Stimulated activated CD4-positive, alpha-beta T cell treated with anti-CD3 and anti-CD28 coated beads, Interleukin-4, amount 100 ng/mL, for 24 hours (primary cell): ENCODE measurements around the gene SHROOM2.
A peak's percentile ranks its signal among the peaks of the same experiment; 100 is the strongest.
"Not testable (repeated sequence)": the region's sequence is repeated elsewhere in the genome, so short reads cannot be mapped to it uniquely, and the experiment has no call there.

Experiments used
- DNase-seq: peaks from one replicate; pipeline ENCODE4 v3.0.0-alpha.2; 2020

Gene SHROOM2

DNA sequence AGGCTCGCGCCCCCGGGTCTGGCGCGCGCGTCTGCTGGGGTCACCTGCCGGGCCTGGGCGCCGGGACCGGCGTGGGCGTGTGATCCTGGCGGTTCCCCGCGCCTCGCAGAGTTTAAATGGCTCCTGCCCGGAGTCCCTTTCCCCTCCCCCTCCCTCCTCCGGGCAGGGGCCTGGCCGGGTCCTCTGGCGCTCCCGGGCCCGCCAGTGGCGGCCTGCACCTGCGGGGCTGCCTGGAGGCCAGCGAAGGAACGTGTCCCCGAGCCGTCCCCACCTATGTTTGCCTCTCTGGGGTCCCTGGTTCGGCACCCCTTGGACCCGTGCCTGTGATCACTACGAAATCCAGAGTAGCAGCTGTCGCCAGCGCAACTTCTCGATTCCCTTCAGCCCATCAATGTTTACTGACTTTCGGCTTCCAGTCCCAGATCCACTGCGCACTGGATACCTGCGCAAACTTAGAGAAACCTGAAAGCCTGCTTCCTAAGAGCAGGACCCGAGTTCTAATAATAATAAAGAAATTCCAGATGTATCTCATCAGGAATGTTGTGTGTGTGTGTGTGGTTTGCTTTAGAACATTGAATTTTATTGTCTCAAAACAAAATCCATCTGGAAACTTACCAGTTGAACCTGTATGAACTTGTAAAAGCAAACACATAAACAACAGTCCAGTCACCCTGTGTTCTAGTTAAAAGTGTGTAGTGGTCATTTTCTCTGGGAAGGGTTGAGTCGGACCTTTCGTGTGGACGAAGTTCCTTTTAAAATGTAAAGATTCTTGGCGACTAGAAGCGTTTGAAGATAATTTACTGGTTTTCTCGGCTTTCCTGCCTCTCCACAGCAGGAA, 788 bp downstream of the SHROOM2 start:
- no peak for DNase-seq

DNA sequence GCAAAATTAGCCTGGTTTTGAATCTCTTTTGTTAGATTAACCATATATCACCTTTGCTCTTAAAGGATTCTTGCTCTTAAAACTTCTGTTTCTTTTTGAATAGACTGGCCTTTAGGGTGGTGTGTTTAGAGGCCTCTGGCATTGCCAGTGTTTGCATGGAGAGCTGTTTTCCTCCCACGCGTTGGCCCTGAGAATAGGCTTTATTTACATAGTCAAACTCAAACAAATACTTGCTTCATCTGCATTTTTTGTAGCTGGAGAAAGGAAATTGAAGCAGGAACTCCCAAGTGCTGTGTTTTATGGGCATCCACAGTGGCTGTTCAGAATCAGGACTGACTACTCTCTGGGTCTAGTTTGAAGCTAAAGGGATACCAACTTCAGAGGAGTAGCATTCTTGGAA, 2.7 kb downstream of the SHROOM2 start:
- DNase-seq = no peak

DNA sequence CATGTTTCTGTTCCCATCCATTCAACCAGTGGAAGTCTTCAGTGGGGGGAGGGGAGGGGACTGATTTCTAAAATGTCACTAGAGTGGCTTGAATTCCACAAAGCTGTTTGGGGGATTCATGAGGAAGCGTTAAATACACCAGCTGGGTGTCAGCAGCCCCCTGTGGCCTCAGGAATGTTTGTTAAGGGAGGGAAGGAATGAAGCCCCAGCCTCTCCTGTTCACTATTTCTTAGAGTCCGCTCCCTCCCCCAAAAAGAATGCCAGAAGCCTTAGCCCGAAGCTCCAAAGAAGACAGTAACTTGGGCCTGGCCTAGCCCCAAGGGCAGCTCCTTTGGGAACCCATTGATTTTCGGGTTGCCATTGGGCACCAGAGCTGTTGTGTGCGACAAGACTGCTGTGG, 3.3 kb downstream of the SHROOM2 start:
- no peak for DNase-seq

DNA sequence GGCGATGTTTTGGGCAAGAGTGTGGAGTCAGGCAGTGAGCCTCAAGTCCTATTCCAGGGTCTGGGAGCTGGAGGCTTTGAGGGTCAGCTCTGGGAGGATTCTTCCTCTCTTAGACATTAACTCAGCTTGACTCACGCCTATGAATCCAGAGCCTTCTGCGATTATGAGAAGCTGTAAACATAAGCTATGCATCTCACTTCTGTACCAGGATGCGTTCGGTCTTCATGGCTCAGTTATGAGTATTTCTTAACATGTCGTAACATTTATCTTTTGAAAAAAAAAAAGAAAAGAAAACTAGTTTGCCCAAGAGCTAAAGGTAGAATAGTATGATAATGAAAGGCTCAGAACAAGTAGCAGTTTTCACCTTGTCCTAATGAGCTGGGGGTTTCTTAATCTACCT, 4.6 kb downstream of the SHROOM2 start:
- DNase-seq = no peak

DNA sequence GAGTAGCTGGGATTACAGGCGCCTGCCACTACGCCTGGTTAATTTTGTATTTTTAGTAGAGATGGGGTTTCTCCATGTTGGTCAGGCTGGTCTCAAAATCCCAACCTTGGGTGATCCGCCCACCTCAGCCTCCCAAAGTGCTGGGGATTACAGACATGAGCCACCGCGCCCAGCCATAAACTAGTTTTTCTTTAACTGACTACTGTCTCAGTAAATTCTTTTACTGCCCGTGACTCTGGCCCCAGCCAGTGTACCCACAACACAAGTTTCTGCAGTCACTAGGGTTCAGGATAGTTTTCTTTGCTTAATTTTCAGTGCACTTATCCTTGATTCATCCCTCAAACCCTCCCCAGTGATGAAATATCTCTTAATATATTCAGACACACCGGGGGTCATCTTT, 8.3 kb downstream of the SHROOM2 start:
- no peak for DNase-seq

DNA sequence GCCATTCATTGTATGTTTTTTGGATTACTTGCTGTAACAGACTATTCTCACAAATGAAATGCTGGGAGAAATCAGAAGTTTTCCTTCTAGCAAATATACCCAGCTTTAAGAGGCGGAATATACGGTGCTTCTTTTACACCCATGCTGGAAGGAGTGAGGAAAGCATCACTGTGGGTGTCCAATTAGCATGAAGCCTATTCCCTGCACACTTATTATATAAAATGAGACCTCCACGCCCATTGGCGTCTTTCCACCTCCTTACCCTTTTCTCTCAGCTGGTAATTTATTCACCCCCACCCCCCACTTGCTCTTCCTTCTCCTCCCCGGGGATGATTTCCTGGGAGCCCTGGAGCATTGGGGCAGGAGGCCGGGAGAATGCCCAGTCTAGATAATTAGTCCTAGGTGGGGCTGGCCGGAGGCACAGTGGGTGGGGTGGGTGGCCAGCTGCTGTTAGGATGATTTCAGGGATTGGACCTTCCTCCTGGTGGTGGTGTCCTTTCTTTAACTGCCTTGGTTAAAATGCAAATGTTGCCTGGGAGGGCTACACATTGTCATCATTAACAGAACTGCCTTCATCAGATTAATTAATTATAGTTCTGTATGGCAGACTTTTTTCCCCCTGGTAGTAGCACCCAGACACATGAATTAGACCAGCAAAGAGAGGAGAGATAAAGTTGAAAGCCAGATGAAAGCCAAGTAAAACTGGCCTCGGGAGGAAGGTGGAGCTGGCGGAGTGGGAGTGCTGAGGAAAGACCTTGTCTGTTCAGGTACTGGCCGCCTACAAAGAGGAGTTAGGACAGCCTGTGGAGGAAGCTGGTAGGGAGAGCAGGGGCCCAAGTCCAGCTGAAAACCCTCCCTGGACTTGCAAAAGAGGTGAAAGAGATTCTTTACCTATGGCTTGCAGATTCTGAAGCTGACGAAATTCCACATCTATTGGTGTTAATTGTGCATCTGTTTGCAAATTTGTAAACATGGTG, 11.4 kb downstream of the SHROOM2 start:
- no peak for DNase-seq

DNA sequence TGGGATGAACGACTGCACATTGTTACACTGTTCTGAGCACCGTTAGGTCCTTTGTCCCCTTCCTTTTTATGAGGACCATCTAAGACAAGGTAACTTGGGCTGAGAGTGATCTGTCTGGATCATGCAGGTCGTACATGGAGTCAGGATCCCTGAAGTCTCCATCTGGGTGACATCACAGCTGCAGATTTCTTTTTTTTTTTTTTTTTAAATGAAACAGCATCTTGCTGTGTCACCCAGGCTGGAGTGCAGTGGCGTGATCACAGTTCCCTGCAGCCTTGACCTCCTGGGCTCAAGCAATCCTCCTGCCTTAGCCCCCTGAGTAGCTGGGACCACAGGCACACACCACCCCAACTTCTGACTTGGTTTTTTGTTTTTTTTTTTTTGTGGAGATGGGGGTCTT, 16.5 kb downstream of the SHROOM2 start:
- DNase-seq = no peak

DNA sequence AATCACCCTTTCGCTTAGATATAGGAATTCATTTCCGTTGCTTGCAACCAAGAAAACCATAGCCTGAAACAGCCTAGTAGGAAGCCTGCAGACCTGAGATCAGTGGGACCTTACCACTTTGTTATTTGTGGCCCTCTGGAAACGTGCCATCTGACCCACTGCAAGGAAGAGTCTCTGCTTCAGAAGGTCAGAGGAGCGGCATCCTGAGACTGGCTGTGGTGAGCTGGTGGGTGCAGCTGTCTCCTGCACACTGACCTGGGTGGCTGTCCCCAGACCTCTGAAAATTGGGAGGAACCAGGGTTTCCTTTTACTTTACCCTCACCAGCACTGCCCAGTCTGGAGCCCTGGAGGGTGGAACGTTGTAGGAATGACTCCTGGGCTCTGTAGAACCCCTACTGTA, 18.2 kb downstream of the SHROOM2 start:
- DNase-seq = no peak

DNA sequence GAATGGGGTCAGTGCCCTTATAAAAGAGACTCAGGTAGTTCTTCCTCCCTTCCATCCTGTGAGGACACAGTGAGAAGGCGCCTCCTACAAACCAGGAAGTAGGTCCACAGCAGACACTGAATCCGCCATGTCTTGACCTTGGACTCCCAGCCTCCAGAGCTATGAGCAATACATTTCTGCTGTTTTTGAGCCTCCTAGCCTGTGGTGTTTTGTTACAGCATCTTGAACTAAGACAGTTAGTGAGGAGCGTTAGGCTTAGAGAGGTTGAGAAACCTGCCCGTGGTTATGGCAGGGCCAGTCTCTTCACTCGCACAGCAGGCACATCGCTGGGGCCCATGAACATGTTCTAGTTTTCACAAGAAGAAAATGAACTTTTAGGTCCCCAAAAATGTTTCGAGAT, 19.7 kb downstream of the SHROOM2 start:
- no peak for DNase-seq

DNA sequence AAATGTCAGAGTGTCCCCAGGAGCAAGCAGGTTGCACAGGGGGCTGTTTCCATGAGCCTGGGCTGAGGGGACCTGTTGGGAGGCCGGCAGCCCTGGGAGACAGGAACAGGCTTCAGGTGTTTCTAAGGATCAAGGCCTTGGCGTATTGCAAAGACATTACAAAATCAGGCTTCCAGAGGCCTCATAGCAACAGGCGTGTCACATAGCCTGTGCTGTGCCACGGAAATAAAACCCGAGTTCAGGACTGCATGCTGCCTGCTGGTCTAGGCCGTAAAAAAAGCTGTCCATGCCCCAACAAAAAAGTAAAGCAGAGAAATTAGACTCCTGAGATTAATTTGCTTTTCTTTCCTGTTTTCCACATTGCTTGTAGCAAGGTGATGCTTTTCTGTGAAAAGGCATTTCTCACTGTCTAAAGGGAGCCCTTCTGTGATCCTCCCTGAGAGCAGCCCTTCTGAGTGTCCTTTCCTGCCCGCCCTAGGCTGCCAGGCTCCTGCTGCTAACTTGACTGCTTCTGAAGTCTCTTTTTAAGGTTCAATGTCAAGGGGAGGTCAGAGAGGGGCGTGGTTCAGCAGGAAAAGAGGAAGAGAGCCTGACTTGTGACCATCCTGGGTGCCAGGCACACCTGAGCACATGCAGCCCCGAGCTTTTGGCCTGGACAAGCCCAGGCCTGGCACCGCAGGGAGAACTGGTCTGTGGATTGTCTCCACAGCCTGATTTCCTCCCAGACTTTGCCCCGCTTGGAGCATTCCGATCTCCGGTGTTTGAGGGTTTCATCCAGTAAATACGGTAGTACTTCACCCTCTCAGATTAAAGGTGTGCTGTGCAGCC, 21.3 kb downstream of the SHROOM2 start:
- DNase-seq = no peak

DNA sequence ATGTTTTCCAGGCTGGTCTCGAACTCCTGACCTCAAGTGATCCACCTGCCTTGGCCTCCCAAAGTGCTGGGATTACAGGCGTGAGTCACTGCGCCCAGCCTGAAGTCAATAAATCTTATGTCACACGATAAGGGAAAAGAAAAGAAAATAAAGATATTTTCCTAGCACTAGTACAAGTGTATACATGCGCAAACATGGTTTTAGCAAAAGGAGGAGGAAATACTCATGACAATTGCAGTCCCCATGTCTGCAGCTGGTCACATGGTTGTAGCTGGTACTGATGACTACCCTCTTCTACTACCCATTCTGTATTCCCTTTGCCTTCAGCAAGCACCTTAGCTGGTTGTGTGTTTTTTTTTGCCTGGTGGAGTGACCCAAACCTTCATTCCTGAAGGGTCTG, 23.6 kb downstream of the SHROOM2 start:
- not testable (repeated sequence) for DNase-seq

DNA sequence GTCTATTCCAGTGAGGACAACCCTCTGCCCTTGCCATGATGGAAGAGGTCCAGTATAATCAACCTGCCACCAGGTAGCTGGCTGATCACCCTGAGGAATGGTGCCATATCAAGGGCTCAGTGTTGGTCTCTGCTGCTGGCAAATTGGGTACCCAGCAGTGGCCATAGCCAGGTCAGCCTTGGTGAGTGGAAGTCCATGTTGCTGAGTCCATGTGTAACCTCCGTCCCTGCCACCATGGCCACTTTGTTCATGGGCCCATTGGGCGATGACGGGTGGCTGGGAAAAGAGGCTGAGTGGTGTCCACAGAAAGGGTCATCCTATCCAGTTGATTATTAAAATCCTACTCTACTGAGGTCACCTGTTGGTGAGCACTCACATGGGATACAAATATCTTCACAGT, 24.9 kb downstream of the SHROOM2 start:
- not testable (repeated sequence) for DNase-seq

DNA sequence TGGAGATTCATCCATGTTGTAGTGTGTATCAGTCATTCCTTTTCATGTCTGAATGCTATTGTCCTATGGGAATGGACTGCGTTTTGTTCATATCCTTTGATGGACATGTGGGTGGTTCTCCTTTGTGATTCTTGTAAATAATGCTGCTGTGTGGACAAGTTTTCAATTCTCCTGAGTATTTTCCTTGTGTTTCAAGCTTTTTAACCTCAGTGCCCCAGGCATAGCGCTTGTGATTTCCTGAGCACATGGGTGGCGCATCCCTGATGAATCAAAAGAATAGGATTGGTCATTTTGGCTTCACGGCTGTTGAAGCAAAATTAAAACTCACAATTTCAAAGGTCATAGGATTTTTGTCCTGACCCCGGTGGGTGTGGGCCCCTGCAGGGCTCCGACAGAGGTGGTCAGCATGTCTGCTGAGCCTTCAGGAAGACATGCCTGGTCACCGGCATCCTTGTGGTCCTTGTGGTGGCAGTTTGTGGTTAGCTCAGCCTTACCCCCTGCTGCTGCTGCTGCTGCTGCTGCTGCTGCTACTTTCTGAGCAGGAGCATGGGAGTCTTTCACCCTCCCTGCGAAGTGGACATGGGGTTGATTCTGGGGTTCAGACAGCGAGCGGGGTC, 30.0 kb downstream of the SHROOM2 start:
- DNase-seq = no peak

DNA sequence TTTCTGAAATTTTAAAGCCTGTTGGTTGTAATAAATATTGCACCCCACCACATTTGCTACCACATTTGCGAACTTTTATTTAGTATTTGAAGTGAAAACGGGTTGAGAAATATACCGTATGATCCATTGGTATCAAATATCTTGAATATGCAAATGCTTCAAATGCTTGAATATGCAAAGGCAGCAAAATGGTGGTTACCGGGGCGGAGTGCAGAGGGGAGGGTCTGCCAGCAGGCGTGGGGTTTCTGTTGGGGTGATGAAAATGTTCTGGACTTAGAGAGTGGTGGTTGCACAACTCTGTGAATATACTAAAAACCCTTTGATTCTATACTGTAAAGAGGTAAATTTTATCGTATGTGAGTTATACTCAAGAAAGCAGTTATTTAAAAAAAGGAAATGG, 35.3 kb downstream of the SHROOM2 start:
- no peak for DNase-seq

DNA sequence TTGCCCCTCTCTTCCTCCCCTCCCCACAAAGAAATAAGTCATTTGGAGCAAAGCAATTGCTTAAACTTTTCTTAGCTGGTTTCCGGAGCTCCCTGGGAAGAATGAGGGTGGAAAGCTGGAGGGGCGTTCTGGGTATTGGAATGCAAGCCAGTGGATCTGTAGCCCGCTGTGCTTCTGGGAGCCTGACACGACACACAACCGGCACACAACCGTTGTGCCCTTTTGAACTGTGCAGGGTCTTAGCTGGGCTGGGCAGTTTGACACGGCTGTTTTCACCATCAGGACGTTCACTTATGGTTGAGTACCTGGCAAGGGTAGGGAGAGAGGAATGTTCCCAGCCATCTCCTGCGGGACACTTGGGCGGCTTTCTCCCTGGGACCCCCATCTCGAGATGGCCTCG, 38.3 kb downstream of the SHROOM2 start:
- no peak for DNase-seq

DNA sequence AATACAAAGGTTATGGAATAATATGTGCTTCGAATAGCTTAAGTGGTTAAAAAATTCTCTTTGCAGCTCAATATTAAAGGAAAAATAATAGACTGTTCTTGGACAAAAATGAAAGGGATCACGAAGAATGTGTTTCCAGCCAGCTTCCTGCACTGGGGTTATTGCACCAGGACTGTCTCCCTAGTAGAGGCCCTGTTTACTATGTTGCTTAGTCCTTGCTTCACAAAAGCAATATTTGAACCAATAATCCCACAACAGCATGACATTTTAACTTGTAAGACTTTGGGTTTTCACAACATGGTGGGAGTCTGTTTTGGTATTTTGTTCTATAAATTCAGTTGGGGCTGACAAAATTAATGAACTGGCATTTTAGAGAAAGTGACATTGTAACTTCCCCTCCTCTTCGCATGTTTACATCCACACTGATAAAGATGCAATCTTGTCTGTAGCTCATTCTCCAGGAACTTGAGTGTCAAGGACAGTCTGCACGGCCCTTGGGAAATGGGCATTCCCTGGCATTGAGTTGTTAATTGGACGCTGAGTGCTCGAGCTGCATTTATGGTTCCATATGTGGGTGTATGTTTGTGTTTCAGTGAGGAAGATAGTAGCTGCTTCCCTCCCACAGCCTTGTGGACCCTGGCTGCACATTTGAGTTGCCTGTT, 39.0 kb downstream of the SHROOM2 start:
- DNase-seq = no peak

DNA sequence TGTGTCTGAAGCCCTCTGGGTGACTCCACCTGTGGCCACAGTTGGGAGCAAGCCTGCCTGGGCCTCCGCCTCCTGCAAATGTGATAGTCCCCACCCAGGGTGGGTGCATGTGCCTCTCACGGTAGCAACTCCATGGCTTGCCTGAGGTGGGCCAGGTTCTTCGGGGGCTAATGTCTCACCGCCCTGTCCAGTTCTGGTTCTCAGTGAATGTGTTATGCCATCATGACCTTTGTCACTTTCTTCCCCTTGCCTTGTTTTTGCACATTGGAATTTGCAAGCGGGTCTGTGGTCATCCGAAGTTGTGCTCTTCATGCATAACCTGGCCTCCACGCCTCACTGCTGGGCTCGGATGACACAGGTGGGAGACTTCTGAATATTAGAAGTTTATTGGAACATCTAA, 39.7 kb downstream of the SHROOM2 start:
- no peak for DNase-seq

DNA sequence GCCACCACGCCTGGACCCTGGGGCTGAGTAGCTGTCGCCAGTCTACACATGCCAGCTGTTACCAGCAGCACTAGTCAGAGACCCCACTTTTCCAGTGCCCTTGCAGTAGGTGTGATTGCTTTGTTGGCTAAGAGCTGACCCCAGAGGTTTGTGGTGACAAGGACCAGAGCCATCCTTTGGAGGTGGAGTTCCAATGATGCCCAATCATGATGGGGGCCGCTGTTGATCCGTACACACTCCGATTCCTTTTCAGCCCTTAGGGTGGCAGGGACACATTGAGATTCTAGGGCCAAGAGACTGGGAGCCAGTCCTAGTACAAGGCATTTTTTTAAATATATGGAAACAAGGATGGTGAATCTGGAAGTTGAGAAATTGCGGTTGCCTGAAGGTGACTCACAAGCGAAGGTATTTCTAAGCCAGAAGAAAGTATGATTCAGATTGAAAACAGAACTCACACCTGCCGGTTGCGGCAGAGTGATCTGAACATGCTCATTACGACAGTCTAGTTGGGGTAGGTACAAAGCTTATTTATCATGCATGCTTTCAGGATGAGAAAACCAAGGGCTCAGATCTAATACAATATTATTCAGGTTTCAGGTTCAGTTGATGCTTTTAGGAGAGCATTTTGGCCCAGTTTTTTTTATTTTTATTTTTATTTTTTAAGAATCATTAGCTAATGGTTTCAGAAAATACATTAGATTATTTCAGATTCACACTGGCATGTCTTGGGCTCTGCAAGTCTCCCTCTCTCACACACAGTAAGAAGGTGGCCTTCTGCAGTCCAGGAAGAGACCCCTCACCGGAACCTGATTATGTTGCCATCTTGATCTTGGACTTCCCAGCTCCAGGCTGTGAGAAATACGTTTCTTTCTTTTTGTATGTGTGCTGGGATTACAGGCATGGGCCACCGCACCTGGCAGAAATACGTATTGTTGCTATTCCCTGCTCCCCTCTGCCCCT, 43.4 kb downstream of the SHROOM2 start:
- peak; percentile 22 for DNase-seq

DNA sequence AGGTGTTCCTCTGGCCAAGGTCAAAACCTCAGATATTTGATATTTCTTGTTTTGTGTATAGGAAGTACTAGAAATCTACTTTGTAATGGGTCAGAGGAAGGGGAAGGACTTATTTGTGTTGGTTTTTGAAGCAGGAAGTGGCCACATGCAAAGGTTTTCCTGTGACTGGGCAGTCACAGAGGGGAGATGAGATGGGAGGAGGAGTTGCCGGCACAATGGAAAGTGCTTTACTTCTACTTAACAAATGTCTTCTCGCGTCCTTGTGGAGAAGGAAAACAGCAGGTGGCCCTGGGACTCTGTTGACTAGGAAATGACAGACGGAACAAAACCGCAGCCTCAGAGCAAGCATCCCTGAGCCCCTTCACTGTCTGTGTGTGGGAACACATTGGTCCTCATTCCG, 46.6 kb downstream of the SHROOM2 start:
- DNase-seq = no peak

DNA sequence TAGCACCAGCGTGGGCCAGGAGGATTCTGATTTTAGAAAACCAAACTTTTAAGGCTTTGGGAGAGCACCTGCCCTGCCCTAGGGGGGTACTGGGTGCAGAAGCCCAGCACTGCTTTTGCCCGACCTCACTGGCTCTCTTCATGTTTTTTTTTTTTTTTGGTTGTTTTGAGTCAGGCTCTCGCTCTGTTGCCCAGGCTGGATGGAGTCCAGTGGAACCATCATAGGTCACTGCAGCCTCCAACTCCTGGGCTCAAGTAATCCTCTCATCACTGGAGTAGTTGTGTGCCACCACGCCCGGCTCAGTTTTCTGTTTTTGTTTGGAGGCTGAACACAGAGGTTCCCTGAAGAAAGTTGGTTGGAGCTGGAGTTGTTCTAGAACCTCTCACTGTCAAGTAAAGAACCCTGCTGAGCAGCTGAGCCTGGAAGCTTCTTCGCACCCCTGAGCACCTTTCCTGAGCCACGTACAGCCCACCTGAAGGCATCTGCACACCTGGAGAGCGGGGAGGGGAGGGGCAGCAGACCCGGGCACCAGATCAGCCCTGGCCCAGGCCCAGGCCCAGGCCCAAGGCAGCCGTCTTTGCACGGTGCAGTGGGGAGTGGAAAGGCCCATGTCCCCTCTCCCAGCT, 49.5 kb downstream of the SHROOM2 start:
- no peak for DNase-seq
